Activated CD8-positive, alpha-beta memory T cell treated with anti-CD3 and anti-CD28 coated beads, Interleukin-2, amount 50 U/mL, for 1 hour (primary cell): Measurements from ENCODE around the gene MZF1.

Experiments used
- DNase-seq: peaks from one replicate; pipeline ENCODE4 v3.0.0-alpha.2; 2020; ENCODE audit errors: extremely low read depth

The MZF1 gene

DNA sequence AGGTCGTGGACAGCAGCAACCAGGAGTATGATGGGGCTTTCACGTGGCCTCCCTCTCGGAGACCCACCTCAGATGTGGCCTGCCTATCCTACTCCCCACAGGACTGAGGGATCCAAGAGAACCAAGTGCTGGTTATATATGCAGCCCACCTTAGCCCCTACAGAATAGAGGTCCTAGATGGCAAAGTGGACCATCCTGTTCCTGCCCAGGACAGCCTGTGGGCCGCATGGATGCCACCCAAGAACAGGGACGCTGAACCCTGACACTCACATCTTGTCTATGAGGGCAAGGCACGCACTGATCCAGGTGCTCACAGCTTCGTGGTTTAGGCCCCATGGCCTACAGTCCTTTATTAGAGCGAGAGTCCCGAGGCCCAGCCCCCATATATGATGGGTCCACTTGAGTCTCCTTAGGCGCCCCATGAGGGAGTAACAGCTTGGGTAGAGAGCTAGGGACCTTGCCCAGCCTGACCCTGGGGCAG is 59.9 kb downstream of the MZF1 start:
- no peak for DNase-seq
